Psoas muscle (tissue), 8 donors: ENCODE results near the gene NOVA2. TPM values are rescaled to one million over a fixed set of nuclear protein-coding genes. Genes with fewer than 3 reads are reported as not detected.

ENCODE experiments used
- ATAC-seq, 4 donors: fragments of 200-7000 bp; cut with Tn5 transposase; one replicate each; pipeline ENCODE4 v1.9.1; 2020; ENCODE audit warnings: moderate library complexity in 3 of 4, mild to moderate bottlenecking in 2 of 4
- DNase-seq, 2 donors: peaks; one replicate each; pipeline ENCODE4 v3.0.0-alpha.2; 2020
- H3K27ac ChIP-seq: fragments of 200-600 bp; one replicate; pipeline ENCODE4 v1.8.0; 2022
- H3K27me3 ChIP-seq, 3 donors: fragments of 200-600 bp in 1 of 3; one replicate each; pipeline versions ENCODE4 v1.6.1 to v1.8.0; 2013 to 2022; ENCODE audit warnings: low read length in 2 of 3, mild to moderate bottlenecking in 2 of 3, moderate library complexity in 1 of 3; ENCODE audit not compliant: insufficient read depth in 3 of 3
- H3K36me3 ChIP-seq, 2 donors: fragments of 200-600 bp in 1 of 2; one replicate each; pipeline versions ENCODE4 v1.6.1 to v1.8.0; 2013 to 2022; ENCODE audit warnings: low read depth in 1 of 2, mild to moderate bottlenecking in 1 of 2, moderate library complexity in 1 of 2; ENCODE audit not compliant: insufficient read depth in 1 of 2
- H3K4me1 ChIP-seq: fragments of 200-600 bp; one replicate; pipeline ENCODE4 v1.8.0; 2022
- H3K4me3 ChIP-seq: fragments of 200-600 bp; one replicate; pipeline ENCODE4 v1.8.0; 2022; ENCODE audit warnings: mild to moderate bottlenecking
- H3K9me3 ChIP-seq: fragments of 200-600 bp; one replicate; pipeline ENCODE4 v1.8.0; 2022
- WGBS, 3 donors: extraction: QIAGEN DNeasy Blood & Tissue Kit; methylation state at CpG; one replicate each; pipeline versions ENCODE4 v1.1.6 to v1.1.7; 2013; 5-methylcytosine and 5-hydroxymethylcytosine counted together
- intact Hi-C, 2 donors: fragments of 100-400 bp; cut with DNase I; formaldehyde crosslinking; loops; one replicate each; pipeline versions ENCODE4 v1.11.0 to v1.14.2; 2022
- polyA plus RNA-seq, 3 donors: library from polyadenylated mRNA; stranded (reverse); fragments of 200-250 nt; gene quantifications; one replicate each; pipeline ENCODE4 v1.2.3, GENCODE V29; 2013
- total RNA-seq, 4 donors: library from RNA; stranded (reverse); fragmentation: NEBNext Ultra II Directional in 2 of 4; extraction: Animal tissue kit (Norgen Biotek cat#: 25700) in 2 of 4; gene quantifications; one replicate each; pipeline versions ENCODE4 v1.2.1 to v1.2.4, GENCODE V29; 2021 to 2023
- TF ChIP-seq, protein P1 (sequence below): fragments of 200-600 bp; IDR thresholded peaks from one replicate; pipeline ENCODE4 v1.8.0; 2022; ENCODE audit warnings: antibody characterized with exemption
- donor health status: healthy with polysubstance abuse.
- donor health status: DM: no; HTN: no; CAD: no; lungs with moderate emphysema.
- donor health status: Bipolar disorder and iron deficiency.
- donor health status: healthy.
- donor health status: DM: yes; HTN: yes; CAD: no.
- donor health status: DM: no; HTN: no; CAD: no.
- donor health status: DM: no; HTN: no; CAD: no.
- donor health status: DM: yes; HTN: yes; CAD: no.

Gene NOVA2
- total and polyA plus RNA-seq, 7 donors: 0.27 to 4.3 (median 1.6) TPM

DNA sequence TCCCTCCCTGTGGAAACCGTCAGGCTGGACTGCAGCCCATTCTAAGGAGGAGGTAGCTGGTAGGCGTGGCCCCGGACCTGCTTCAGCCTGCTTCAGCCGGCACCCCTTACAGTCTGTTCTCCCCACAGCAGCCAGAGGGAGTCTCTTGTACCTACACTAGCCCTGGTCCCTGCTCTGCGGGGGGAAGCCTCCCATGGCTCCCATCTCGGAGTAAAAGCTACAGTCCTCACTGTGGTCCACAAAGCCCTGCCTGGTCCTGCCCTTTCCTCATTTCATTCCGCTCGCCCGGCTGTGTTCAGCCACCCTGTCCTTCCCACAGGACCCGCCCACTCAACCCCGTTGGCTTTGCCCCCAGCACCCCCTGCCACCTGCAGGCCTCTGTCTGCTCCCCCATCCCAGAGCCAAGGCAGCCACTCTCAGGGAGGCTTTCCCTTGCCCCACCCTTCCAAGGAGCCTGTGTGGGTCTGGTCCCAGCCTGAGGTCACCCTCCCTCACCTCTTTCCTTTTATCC lies 47.9 kb upstream of the NOVA2 start:
- WGBS, 3 donors: 52 to 71% (median 59%) methylated on average over 11 of the region's 11 CpGs
- DNase-seq: no peak
- Histone ChIP-seq H3K4me3 (no peak overlapping the region), H3K36me3 (no peaks in the 10 kb centered on the region), H3K4me1 (no peaks in the 10 kb centered on the region), H3K27ac (no peak overlapping the region), H3K27me3 (peaks cover 0 to 48% (median 5%) of the 10 kb centered on the region in 3 donors), H3K9me3 (no peaks in the 10 kb centered on the region)
- TF ChIP-seq, protein P1, sequence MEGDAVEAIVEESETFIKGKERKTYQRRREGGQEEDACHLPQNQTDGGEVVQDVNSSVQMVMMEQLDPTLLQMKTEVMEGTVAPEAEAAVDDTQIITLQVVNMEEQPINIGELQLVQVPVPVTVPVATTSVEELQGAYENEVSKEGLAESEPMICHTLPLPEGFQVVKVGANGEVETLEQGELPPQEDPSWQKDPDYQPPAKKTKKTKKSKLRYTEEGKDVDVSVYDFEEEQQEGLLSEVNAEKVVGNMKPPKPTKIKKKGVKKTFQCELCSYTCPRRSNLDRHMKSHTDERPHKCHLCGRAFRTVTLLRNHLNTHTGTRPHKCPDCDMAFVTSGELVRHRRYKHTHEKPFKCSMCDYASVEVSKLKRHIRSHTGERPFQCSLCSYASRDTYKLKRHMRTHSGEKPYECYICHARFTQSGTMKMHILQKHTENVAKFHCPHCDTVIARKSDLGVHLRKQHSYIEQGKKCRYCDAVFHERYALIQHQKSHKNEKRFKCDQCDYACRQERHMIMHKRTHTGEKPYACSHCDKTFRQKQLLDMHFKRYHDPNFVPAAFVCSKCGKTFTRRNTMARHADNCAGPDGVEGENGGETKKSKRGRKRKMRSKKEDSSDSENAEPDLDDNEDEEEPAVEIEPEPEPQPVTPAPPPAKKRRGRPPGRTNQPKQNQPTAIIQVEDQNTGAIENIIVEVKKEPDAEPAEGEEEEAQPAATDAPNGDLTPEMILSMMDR: no peak
- no peak for ATAC-seq
- intact Hi-C loops: no loop called here

- Histone ChIP-seq H3K4me3 (no peak overlapping the region), H3K4me1 (no peaks in the 10 kb centered on the region), H3K27me3 (peaks cover 0 to 45% (median 12%) of the 10 kb centered on the region in 3 donors), H3K27ac (no peak overlapping the region), H3K36me3 (no peaks in the 10 kb centered on the region), H3K9me3 (no peaks in the 10 kb centered on the region)
- intact Hi-C loops: no loop called here
- no peak for ATAC-seq
- TF ChIP-seq, protein P1: no peak
- 66 to 73% (median 69%) methylated on average over 7 of the region's 7 CpGs for WGBS, 3 donors
- DNase-seq: no peak
Observed at GRCh38 chr19:46020819-46021125, 47.1 kb upstream of the NOVA2 start.

GRCh38 chr19:46019270-46019669 lies 45.6 kb upstream of the NOVA2 start:
- Histone ChIP-seq H3K36me3 (no peaks in the 10 kb centered on the region), H3K4me3 (no peak overlapping the region), H3K27me3 (peaks cover 0 to 47% (median 24%) of the 10 kb centered on the region in 3 donors), H3K27ac (no peak overlapping the region), H3K4me1 (no peaks in the 10 kb centered on the region), H3K9me3 (no peaks in the 10 kb centered on the region)
- TF ChIP-seq, protein P1: no peak
- intact Hi-C loops: loop anchor here in 1 of 2 donors (5.0 kb wide), 1 partner anchor 152 kb away; no protein-coding TSS in a partner anchor
- DNase-seq (no peak), ATAC-seq (no peak)
- 82 to 88% (median 83%) methylated on average over 13 of the region's 13 CpGs for WGBS, 3 donors

- 94 to 96% (median 95%) methylated on average over 10 of the region's 10 CpGs for WGBS, 3 donors
- Histone ChIP-seq H3K36me3 (no peaks in the 10 kb centered on the region), H3K4me1 (no peaks in the 10 kb centered on the region), H3K27me3 (peaks cover 0 to 51% (median 24%) of the 10 kb centered on the region in 3 donors), H3K4me3 (no peak overlapping the region), H3K9me3 (no peaks in the 10 kb centered on the region), H3K27ac (no peak overlapping the region)
- no peak for DNase-seq
- intact Hi-C loops: loop anchor here in 1 of 2 donors (5.0 kb wide), 1 partner anchor 151 kb away; no protein-coding TSS in a partner anchor
- TF ChIP-seq, protein P1: no peak
- ATAC-seq: no peak
Observed at GRCh38 chr19:46018729-46019251, 45.1 kb upstream of the NOVA2 start.
